Uterus (tissue), 4 donors: ENCODE measurements around the gene SLC25A44. TPM values are rescaled to one million over a fixed set of nuclear protein-coding genes. Genes with fewer than 3 reads are reported as not detected.

Experiments
- DNase-seq, 2 donors: peaks; one replicate each; pipeline ENCODE4 v3.0.0-alpha.2; 2019 to 2020
- H3K27ac ChIP-seq, 2 donors: fragments of 200-600 bp; sonication (generic); 1 replicate in 1 of 2; 2 replicates in 1 of 2; pipeline ENCODE4 v1.5.1; 2016 to 2018
- H3K27me3 ChIP-seq, 2 donors: fragments of 200-600 bp; sonication (generic); one replicate each; pipeline ENCODE4 v1.5.1; 2018 to 2019; ENCODE audit warnings: control low read depth in 1 of 2
- H3K36me3 ChIP-seq, 2 donors: fragments of 200-600 bp; sonication (generic); one replicate each; pipeline ENCODE4 v1.5.1; 2019; ENCODE audit warnings: control low read depth in 1 of 2
- H3K4me1 ChIP-seq, 2 donors: fragments of 200-600 bp; sonication (generic); one replicate each; pipeline ENCODE4 v1.5.1; 2018 to 2019; ENCODE audit warnings: control low read depth in 1 of 2
- H3K4me3 ChIP-seq, 2 donors: fragments of 200-600 bp; sonication (generic); 1 replicate in 1 of 2; 2 replicates in 1 of 2; pipeline ENCODE4 v1.5.1; 2018 to 2019; ENCODE audit warnings: mild to moderate bottlenecking in 1 of 2
- H3K9me3 ChIP-seq, 2 donors: fragments of 200-600 bp; sonication (generic); one replicate each; pipeline ENCODE4 v1.5.1; 2019; ENCODE audit warnings: control low read depth in 1 of 2
- POLR2A ChIP-seq, 2 donors: fragments of 450-650 bp; IDR thresholded peaks; one replicate each; pipeline ENCODE4 v1.6.1; 2016; ENCODE audit warnings: antibody characterized with exemption in 2 of 2, mild to moderate bottlenecking in 1 of 2, moderate library complexity in 1 of 2
- intact Hi-C: fragments of 100-400 bp; cut with DNase I; formaldehyde crosslinking; loops from one replicate; pipeline ENCODE4 v1.15.1; 2023; ENCODE audit warnings: low total_unique reads
- total RNA-seq, 4 donors: library from RNA; depleted of rRNA in 3 of 4; stranded (reverse); fragments of >200 nt in 3 of 4; gene quantifications; one replicate each; pipeline versions ENCODE4 v1.1.0 to v1.2.4, GENCODE V29; 2014 to 2023
- TF ChIP-seq, protein P1 (sequence below), 4 experiments: fragments of 200-600 bp in 2 of 4; fragments of 450-650 bp in 2 of 4; sonication (generic) in 2 of 4; IDR thresholded peaks; one replicate each; pipeline ENCODE4 v1.5.1; 2016 to 2019; ENCODE audit warnings: antibody characterized with exemption in 4 of 4, mild to moderate bottlenecking in 2 of 4, moderate library complexity in 1 of 4
- donor health status: DM: yes; HTN: yes; CAD: no.

The SLC25A44 gene
- total RNA-seq, 4 donors from 2014 or later: 5.9 to 26.9 (median 11.1) TPM

- no peak overlapping the region for H3K27ac ChIP-seq
Measured at GRCh38 chr1:156151093-156151688, 42.7 kb upstream of the SLC25A44 start.

DNA sequence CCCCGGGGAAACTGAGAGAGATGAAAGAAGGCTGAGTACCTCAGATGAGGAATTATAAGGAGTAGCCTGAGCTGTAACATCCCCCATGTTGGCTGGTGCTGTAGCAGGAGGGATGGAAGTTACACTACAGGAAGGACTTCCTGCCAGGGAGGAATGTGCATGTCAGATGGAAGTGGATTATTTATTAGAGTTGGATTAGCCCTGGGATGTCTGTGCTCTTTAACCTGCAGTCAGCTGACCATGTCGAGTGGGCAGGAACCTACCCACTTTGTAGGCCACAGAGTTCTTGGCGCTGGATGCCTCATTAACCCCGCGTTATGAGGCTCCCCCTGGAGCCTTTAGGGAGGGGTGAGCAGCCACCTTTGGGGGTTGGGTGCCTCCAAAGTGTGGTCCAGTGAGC is 41.3 kb upstream of the SLC25A44 start:
- no peaks in the 10 kb centered on the region for H3K36me3 ChIP-seq
- peaks cover 0 to 2% of the 10 kb centered on the region in 2 donors for H3K27me3 ChIP-seq
- no peak for DNase-seq
- no peaks in the 10 kb centered on the region for H3K4me1 ChIP-seq
- no peak overlapping the region for H3K4me3 ChIP-seq
- intact Hi-C loops: no loop called here
- no peak overlapping the region for H3K27ac ChIP-seq
- no peak for TF ChIP-seq POLR2A (IDR thresholded peaks at IDR 0.05)
- TF ChIP-seq, protein P1, sequence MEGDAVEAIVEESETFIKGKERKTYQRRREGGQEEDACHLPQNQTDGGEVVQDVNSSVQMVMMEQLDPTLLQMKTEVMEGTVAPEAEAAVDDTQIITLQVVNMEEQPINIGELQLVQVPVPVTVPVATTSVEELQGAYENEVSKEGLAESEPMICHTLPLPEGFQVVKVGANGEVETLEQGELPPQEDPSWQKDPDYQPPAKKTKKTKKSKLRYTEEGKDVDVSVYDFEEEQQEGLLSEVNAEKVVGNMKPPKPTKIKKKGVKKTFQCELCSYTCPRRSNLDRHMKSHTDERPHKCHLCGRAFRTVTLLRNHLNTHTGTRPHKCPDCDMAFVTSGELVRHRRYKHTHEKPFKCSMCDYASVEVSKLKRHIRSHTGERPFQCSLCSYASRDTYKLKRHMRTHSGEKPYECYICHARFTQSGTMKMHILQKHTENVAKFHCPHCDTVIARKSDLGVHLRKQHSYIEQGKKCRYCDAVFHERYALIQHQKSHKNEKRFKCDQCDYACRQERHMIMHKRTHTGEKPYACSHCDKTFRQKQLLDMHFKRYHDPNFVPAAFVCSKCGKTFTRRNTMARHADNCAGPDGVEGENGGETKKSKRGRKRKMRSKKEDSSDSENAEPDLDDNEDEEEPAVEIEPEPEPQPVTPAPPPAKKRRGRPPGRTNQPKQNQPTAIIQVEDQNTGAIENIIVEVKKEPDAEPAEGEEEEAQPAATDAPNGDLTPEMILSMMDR (IDR thresholded peaks at IDR 0.05): no peak
- no peaks in the 10 kb centered on the region for H3K9me3 ChIP-seq

More at GRCh38 chr1:156151093-156151688, 42.7 kb upstream of the SLC25A44 start:
- Histone ChIP-seq H3K36me3 (no peaks in the 10 kb centered on the region), H3K4me3 (no peak overlapping the region), H3K9me3 (no peaks in the 10 kb centered on the region), H3K27me3 (peaks cover 0 to 2% of the 10 kb centered on the region in 2 donors), H3K4me1 (no peaks in the 10 kb centered on the region)
- no peak for DNase-seq
- intact Hi-C loops: no loop called here
- TF ChIP-seq POLR2A (IDR thresholded peaks at IDR 0.05): no peak

DNA sequence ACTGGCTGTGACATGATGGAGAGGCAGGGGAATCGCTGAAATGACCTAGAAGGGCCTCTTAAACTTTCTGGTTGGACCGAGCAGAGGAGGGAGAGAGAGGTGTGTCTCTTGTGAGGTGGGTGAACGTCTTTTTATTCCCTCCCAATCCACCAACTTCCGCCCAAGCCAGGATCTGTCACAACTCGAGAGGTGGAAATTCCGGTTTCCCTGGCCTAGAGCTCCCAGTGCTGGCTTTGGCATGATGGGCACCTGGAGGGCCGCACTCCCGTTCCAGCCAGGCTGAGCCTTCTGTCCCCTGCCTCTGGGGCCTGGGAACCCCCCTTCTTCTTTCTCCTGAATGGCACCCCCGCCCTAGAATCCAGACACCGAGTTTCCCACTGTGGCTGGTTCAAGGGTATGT is 40.5 kb upstream of the SLC25A44 start, which contains the start of gene SEMA4A:
Gene SEMA4A, plus strand, starts transcription at position 224 of the 400 bp plus-strand sequence. CDS start 994 bp downstream, outside the sequence.
- Histone ChIP-seq H3K4me3 (no peak within 1 kb of the TSS), H3K36me3 (no peaks in the 10 kb centered on the region), H3K27ac (no peak within 1 kb of the TSS), H3K27me3 (peaks cover 0 to 2% of the 10 kb centered on the region in 2 donors), H3K9me3 (no peaks in the 10 kb centered on the region), H3K4me1 (no peaks in the 10 kb centered on the region)
- intact Hi-C loops: no loop called here
- TF ChIP-seq, protein P1 (IDR thresholded peaks at IDR 0.05): no peak
- TF ChIP-seq POLR2A (IDR thresholded peaks at IDR 0.05): no peak
- DNase-seq: no peak

GRCh38 chr1:156154317-156154749 is 39.6 kb upstream of the SLC25A44 start:
- no peaks in the 10 kb centered on the region for H3K36me3 ChIP-seq
- no peaks in the 10 kb centered on the region for H3K4me1 ChIP-seq
- peaks cover 0 to 2% of the 10 kb centered on the region in 2 donors for H3K27me3 ChIP-seq
- no peak for TF ChIP-seq POLR2A (IDR thresholded peaks at IDR 0.05)
- TF ChIP-seq, protein P1 (IDR thresholded peaks at IDR 0.05): no peak
- H3K9me3 ChIP-seq: no peaks in the 10 kb centered on the region
- H3K4me3 ChIP-seq: no peak overlapping the region
- intact Hi-C loops: no loop called here
- no peak overlapping the region for H3K27ac ChIP-seq
- no peak for DNase-seq

DNA sequence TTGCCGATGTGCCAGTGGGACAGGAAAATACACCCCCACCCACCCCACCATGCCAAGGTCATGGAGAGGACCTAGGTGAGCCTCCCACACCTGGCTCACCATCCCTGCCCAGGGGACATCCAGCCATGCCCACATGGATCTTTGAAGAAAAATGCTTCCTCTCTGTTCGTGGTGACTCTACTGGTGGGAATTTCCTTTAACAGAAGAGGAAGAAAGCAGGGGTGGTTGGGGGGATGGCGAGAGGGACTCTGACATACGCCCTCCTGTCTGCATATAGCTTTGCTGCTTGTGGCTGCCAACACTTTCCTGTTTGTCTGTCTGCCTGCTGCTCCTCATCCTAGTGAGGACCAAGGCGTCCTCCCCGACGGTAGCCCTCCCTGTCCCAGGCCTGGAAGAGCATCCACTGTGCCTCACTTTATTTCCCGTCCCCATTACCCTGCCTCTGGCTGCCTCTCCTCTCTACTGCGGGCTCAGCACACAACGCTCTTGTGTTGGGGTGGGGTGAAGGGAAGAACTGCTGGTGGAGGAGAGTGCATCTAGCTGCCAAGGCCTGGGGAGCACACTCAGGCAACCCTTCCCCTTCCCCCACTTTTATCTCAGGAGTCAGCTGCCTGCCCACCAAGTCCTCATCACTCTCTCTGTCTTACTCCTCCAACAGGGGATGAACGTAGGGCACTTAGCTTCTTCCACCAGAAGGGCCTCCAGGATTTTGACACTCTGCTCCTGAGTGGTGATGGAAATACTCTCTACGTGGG is 38.0 kb upstream of the SLC25A44 start:
- H3K36me3 ChIP-seq: no peaks in the 10 kb centered on the region
- H3K27ac ChIP-seq: no peak overlapping the region
- H3K9me3 ChIP-seq: no peaks in the 10 kb centered on the region
- DNase-seq: no peak
- intact Hi-C loops: no loop called here
- no peaks in the 10 kb centered on the region for H3K4me1 ChIP-seq
- H3K4me3 ChIP-seq: no peak overlapping the region
- TF ChIP-seq POLR2A (IDR thresholded peaks at IDR 0.05): no peak
- TF ChIP-seq, protein P1 (IDR thresholded peaks at IDR 0.05): no peak
- H3K27me3 ChIP-seq: no peaks in the 10 kb centered on the region
